K562 (cell line): Measurements from ENCODE around the gene KLRK1. TPM values are rescaled to one million over a fixed set of nuclear protein-coding genes. Genes with fewer than 3 reads are reported as not detected.

Experiments used
- CBX5 ChIP-seq: IDR thresholded peaks from 2 replicates; pipeline ENCODE4 v1.6.1; 2014; ENCODE audit warnings: low read depth, borderline replicate concordance
- COPS2 ChIP-seq: fragments of 450-650 bp; conservative IDR thresholded peaks from 2 replicates; pipeline ENCODE4 v1.6.1; 2016; ENCODE audit warnings: mild to moderate bottlenecking, moderate library complexity
- DEAF1 ChIP-seq: fragments of 450-650 bp; formaldehyde crosslinking; IDR thresholded peaks from 2 replicates; pipeline ENCODE4 v1.4.0; 2020; ENCODE audit warnings: mild to moderate bottlenecking, moderate library complexity
- GABPB1 ChIP-seq: sonication (generic); formaldehyde crosslinking; IDR thresholded peaks from 2 replicates; pipeline ENCODE4 v1.8.0; 2022; ENCODE audit warnings: mild to moderate bottlenecking, missing genetic modification reagents
- HNRNPUL1 ChIP-seq: fragments of 200-400 bp; formaldehyde crosslinking; IDR thresholded peaks from 2 replicates; pipeline ENCODE4 v1.6.1; 2017; ENCODE audit warnings: low read length
- LARP7 ChIP-seq: fragments of 450-650 bp; IDR thresholded peaks from 2 replicates; pipeline ENCODE4 v1.6.1; 2016
- MITF ChIP-seq: IDR thresholded peaks from 2 replicates; pipeline ENCODE4 v1.6.1; 2014; ENCODE audit warnings: antibody characterized with exemption
- NEUROD1 ChIP-seq: fragments of 150-350 bp; IDR thresholded peaks from 2 replicates; pipeline ENCODE4 v1.6.1; 2014; ENCODE audit warnings: borderline replicate concordance, low read length, low read depth; ENCODE audit not compliant: partially characterized antibody
- RERE ChIP-seq: sonication (generic); formaldehyde crosslinking; IDR thresholded peaks from 2 replicates; pipeline ENCODE4 v1.8.0; 2023; ENCODE audit warnings: missing genetic modification reagents, mild to moderate bottlenecking, borderline replicate concordance
- SIX5 ChIP-seq, 2 experiments: IDR thresholded peaks; 2 replicates each; pipeline ENCODE4 v1.6.1; 2011; ENCODE audit warnings: low read length in 2 of 2, borderline replicate concordance in 1 of 2, low read depth in 1 of 2, mild to moderate bottlenecking in 1 of 2, moderate library complexity in 1 of 2; ENCODE audit not compliant: insufficient read depth in 1 of 2
- ZBTB11 ChIP-seq, 3 experiments: fragments of 200-800 bp in 1 of 3; fragments of 250-450 bp in 1 of 3; fragments of 450-650 bp in 1 of 3; sonication (Bioruptor Pico) in 1 of 3; sonication (Bioruptor generic) in 1 of 3; formaldehyde crosslinking in 1 of 3; IDR thresholded peaks; 2 replicates each; pipeline versions ENCODE4 v1.6.1 to v1.8.0; 2016 to 2022; ENCODE audit warnings: mild to moderate bottlenecking in 2 of 3, missing genetic modification characterization in 2 of 3, missing compliant biosample characterization in 1 of 3, moderate library complexity in 1 of 3
- ZNF143 ChIP-seq: sonication (generic); formaldehyde crosslinking; IDR thresholded peaks from 2 replicates; pipeline ENCODE4 v1.9.0; 2022; ENCODE audit warnings: mild to moderate bottlenecking, missing genetic modification reagents
- polyA plus RNA-seq, 8 experiments: library from polyadenylated mRNA; depleted of rRNA in 4 of 8; stranded (reverse) in 5 of 8; unstranded in 3 of 8; fragments of >200 nt; fragmentation: Nextera tagmentation in 2 of 8; fragmentation: Illumina TruSeq in 1 of 8; extraction: Ambion mirVana in 2 of 8; extraction: Trizol in 1 of 8; gene quantifications; 2 replicates each; pipeline versions ENCODE4 v1.2.1 to v1.2.3, GENCODE V29; 2011 to 2014; ENCODE audit warnings: inconsistent platforms in 1 of 8, missing spikeins in 1 of 8
- total RNA-seq, 7 experiments: library from RNA; depleted of rRNA in 6 of 7; stranded (reverse); fragments of >200 nt in 6 of 7; fragmentation: Illumina TruSeq in 2 of 7; extraction: Trizol in 2 of 7; gene quantifications; 2 replicates each; pipeline versions ENCODE4 v1.2.1 to v1.2.3, GENCODE V29; 2011 to 2021; ENCODE audit warnings: low replicate concordance in 1 of 7

KLRK1 gene
- total and polyA plus RNA-seq, 9 of the 15 experiments (the other 6 are each of a cell fraction or from before 2014, with no cell fraction given): 0.03 to 0.09 (median 0.06) TPM; not detected in 3

- no peak for TF ChIP-seq RERE (CRISPR knock-in tag)
- no peak for TF ChIP-seq NEUROD1
- no peak for TF ChIP-seq SIX5 (IDR thresholded peaks at IDR 0.05; ENCODE audit: borderline replicate concordance in 1 of 2, insufficient read depth in 1 of 2, low read depth in 1 of 2, low read length in 2 of 2)
- TF ChIP-seq ZNF143: no peak
- no peak for TF ChIP-seq HNRNPUL1
- TF ChIP-seq LARP7: no peak
- TF ChIP-seq COPS2: no peak
- no peak for TF ChIP-seq GABPB1 (CRISPR knock-in tag)
- no peak for TF ChIP-seq MITF
- TF ChIP-seq DEAF1 (CRISPR knock-in tag): no peak
- no peak for TF ChIP-seq CBX5
- TF ChIP-seq ZBTB11 (CRISPR knock-in tag; IDR thresholded peaks at IDR 0.05): 0 out of 6 replicates have a peak, but pooled peaks of 1 of the 3 experiments have one; percentile 1
Observed at GRCh38 chr12:10363658-10363913, 26.3 kb downstream of the KLRK1 start (continued).
